PC-9 (cell line): ENCODE results near the gene RBAK. TPM values are rescaled to one million over a fixed set of nuclear protein-coding genes. Genes with fewer than 3 reads are reported as not detected.
"Not testable (repeated sequence)": the region's sequence is repeated elsewhere in the genome, so short reads cannot be mapped to it uniquely, and the experiment has no call there.

ENCODE experiments used
- BruUV-seq: library from RNA; stranded (reverse); fragments of 400-500 nt; replicated peaks from 2 replicates; lab custom pipeline; 2021; lab: Mats Ljungman, UMichigan
- CTCF ChIA-PET: fragments of 300-600 bp; sonication (Branson Sonifier 250); formaldehyde crosslinking; loops from one replicate; lab custom pipeline; 2022; ENCODE audit warnings: antibody characterized with exemption; lab: Charles Lee
- POLR2A ChIA-PET: fragments of 300-600 bp; sonication (Branson Sonifier 250); formaldehyde crosslinking; loops from one replicate; lab custom pipeline; 2022; ENCODE audit warnings: antibody characterized with exemption; ENCODE audit not compliant: unreplicated experiment; lab: Charles Lee
- DNase-seq, 2 experiments: peaks; one replicate each; pipeline versions ENCODE4 v3.0.0 to v3.0.0-alpha.2; 2015 to 2022; ENCODE audit warnings: mixed read lengths in 1 of 2
- H2AFZ ChIP-seq: fragments of 200-600 bp; sonication (generic); 2 replicates; pipeline ENCODE4 v1.8.1; 2017; ENCODE audit warnings: antibody characterized with exemption
- H3F3A ChIP-seq: fragments of 200-600 bp; sonication (generic); 2 replicates; pipeline ENCODE4 v1.8.1; 2017; ENCODE audit warnings: antibody characterized with exemption, mild to moderate bottlenecking, low read depth; ENCODE audit not compliant: insufficient read depth
- H3K27ac ChIP-seq: fragments of 200-600 bp; sonication (generic); 2 replicates; pipeline ENCODE4 v1.6.1; 2016; ENCODE audit warnings: mixed run types
- H3K27me3 ChIP-seq: fragments of 200-600 bp; sonication (generic); 2 replicates; pipeline ENCODE4 v1.6.1; 2016; ENCODE audit warnings: low read depth, mixed run types; ENCODE audit not compliant: insufficient read depth
- H3K36me3 ChIP-seq: fragments of 200-600 bp; sonication (generic); 2 replicates; pipeline ENCODE4 v1.6.1; 2016; ENCODE audit warnings: low read depth, mixed run types
- H3K4me1 ChIP-seq: fragments of 200-600 bp; sonication (generic); replicated peaks from 2 replicates; pipeline ENCODE4 v1.6.1; 2016; ENCODE audit warnings: mixed run types; ENCODE audit not compliant: insufficient read depth
- H3K4me2 ChIP-seq: fragments of 200-600 bp; sonication (generic); 2 replicates; pipeline ENCODE4 v1.6.1; 2017; ENCODE audit warnings: mixed run types
- H3K4me3 ChIP-seq: fragments of 200-600 bp; sonication (generic); 2 replicates; pipeline ENCODE4 v1.6.1; 2016; ENCODE audit warnings: mixed run types
- H3K79me2 ChIP-seq: fragments of 200-600 bp; sonication (generic); 2 replicates; pipeline ENCODE4 v1.6.1; 2017; ENCODE audit warnings: low read depth, mixed run types
- H3K9me2 ChIP-seq: fragments of 200-600 bp; sonication (generic); 2 replicates; pipeline ENCODE4 v1.8.1; 2017; ENCODE audit warnings: mild to moderate bottlenecking; ENCODE audit not compliant: insufficient read depth
- H3K9me3 ChIP-seq: fragments of 200-600 bp; sonication (generic); 2 replicates; pipeline ENCODE4 v1.8.1; 2016; ENCODE audit warnings: low read depth; ENCODE audit not compliant: insufficient read depth
- H4K20me1 ChIP-seq: fragments of 200-600 bp; sonication (generic); 2 replicates; pipeline ENCODE4 v1.8.1; 2017; ENCODE audit not compliant: insufficient read depth
- EZH2 ChIP-seq: fragments of 200-600 bp; sonication (generic); IDR thresholded peaks from 2 replicates; pipeline ENCODE4 v1.8.0; 2017; ENCODE audit warnings: antibody characterized with exemption, low read depth
- intact Hi-C: fragments of 100-400 bp; cut with micrococcal nuclease; formaldehyde crosslinking; loops from one replicate; pipeline ENCODE4 v1.10.0; 2022; ENCODE audit not compliant: unreplicated experiment
- total RNA-seq: library from RNA; stranded (reverse); gene quantifications from 2 replicates; pipeline ENCODE4 v1.2.3, GENCODE V29; 2021

Gene RBAK
- total RNA-seq, 1 experiment from 2014 or later = 12.4 TPM

GRCh38 chr7:5020098-5020497 lies 25.6 kb upstream of the RBAK start:
- H3K27ac ChIP-seq = no peak overlapping the region
- intact Hi-C loops = no loop called here
- TF ChIP-seq EZH2 = no peak
- no peaks in the 10 kb centered on the region for H3K4me1 ChIP-seq
- no peak for DNase-seq
- H2AFZ ChIP-seq = no peak overlapping the region
- CTCF ChIA-PET = interaction anchor here (0.7 kb wide), 1 partner anchor 238 kb away, joined by 9 read pairs; no protein-coding TSS in a partner anchor
- POLR2A ChIA-PET = no interaction called here
- H3K27me3 ChIP-seq = no peaks in the 10 kb centered on the region
- no peaks in the 10 kb centered on the region for H4K20me1 ChIP-seq
- no peaks in the 10 kb centered on the region for H3F3A ChIP-seq
- no peaks in the 10 kb centered on the region for H3K9me2 ChIP-seq
- H3K36me3 ChIP-seq = no peaks in the 10 kb centered on the region
- H3K4me2 ChIP-seq = no peak overlapping the region
- BruUV-seq = no TSS peak
- H3K4me3 ChIP-seq = no peak overlapping the region
- H3K9me3 ChIP-seq = no peaks in the 10 kb centered on the region
- H3K79me2 ChIP-seq = no peaks in the 10 kb centered on the region

GRCh38 chr7:5020976-5021550 lies 24.6 kb upstream of the RBAK start:
- BruUV-seq, H3K4me2 ChIP-seq, CTCF ChIA-PET, H3K4me3 ChIP-seq, H3K27me3 ChIP-seq, intact Hi-C loops, H3K9me3 ChIP-seq, H2AFZ ChIP-seq, H4K20me1 ChIP-seq, DNase-seq, POLR2A ChIA-PET, H3K4me1 ChIP-seq, H3K79me2 ChIP-seq, H3K27ac ChIP-seq, H3K36me3 ChIP-seq, H3K9me2 ChIP-seq, H3F3A ChIP-seq: not testable (repeated sequence)

- H3K27me3 ChIP-seq, H3K4me2 ChIP-seq, H2AFZ ChIP-seq, H3K4me3 ChIP-seq, H4K20me1 ChIP-seq, H3F3A ChIP-seq, H3K27ac ChIP-seq, H3K79me2 ChIP-seq, BruUV-seq, H3K9me2 ChIP-seq, intact Hi-C loops, CTCF ChIA-PET, H3K36me3 ChIP-seq, POLR2A ChIA-PET, DNase-seq, H3K9me3 ChIP-seq, H3K4me1 ChIP-seq: not testable (repeated sequence)
These were observed 22.0 kb upstream of the RBAK start for GRCh38 chr7:5023626-5024025.

DNA sequence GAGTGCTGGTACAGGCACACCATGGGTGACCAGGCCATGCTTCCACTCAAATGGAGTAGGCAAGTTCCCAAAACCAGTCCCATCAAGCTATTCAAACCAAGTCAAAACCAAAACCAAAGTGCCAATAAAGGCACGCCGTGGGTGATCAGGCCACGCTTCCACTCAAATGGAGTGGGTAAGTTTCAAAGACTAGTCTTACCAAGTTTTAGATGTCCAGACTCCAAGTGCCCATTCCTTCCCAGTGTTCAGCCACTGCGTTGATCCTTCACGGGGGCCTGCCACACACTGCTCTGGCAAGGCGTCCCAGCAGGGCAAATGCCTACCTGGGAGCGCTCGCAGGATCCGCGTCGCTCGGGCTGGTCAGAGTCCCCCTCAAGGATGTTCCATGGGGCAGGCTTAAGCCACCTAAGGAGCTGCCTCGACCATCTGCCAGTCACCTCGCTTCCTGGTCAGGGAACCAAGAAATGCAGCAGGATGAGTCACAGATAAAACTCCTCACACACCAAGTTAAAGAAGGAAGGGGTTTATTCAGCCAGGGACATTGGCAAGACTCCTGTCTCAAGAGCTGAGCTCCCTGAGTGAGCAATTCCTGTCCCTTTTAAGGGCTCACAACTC lies 17.8 kb upstream of the RBAK start:
- H3K27ac ChIP-seq, H3K9me3 ChIP-seq, DNase-seq, H3K4me1 ChIP-seq, H3F3A ChIP-seq, intact Hi-C loops, H2AFZ ChIP-seq, H3K27me3 ChIP-seq, H3K9me2 ChIP-seq, H3K79me2 ChIP-seq, H3K36me3 ChIP-seq, H3K4me2 ChIP-seq, H3K4me3 ChIP-seq, POLR2A ChIA-PET, H4K20me1 ChIP-seq, BruUV-seq, CTCF ChIA-PET: not testable (repeated sequence)

DNA sequence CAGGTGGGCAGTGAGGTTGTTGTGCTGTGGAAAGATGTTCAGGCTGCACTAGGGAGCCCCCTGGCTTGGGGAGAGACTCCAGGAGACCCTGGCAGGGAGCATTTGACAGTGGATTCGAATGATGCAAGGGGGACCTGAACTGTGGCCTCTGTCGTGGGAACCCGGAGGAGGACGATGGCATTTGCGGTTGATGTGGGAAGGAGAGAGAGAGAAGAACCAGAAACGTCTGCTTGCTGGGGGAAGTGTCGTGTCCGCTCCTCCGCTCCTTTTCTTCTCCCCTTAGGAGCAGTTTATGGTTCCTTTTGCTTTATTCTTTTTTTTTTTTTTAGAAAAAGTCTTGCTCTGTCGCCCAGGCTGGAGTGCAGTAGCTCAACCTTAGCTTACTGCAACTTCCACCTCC lies 12.5 kb upstream of the RBAK start:
- H3K27ac ChIP-seq = not testable (repeated sequence)

More for the DNA sequence above, 12.5 kb upstream of the RBAK start:
- CTCF ChIA-PET, intact Hi-C loops, H3K4me2 ChIP-seq, H2AFZ ChIP-seq, POLR2A ChIA-PET, H3K27me3 ChIP-seq, BruUV-seq, H3K36me3 ChIP-seq, H3K79me2 ChIP-seq, H3K9me3 ChIP-seq, H3K4me3 ChIP-seq, H3K4me1 ChIP-seq, H4K20me1 ChIP-seq, H3K9me2 ChIP-seq, DNase-seq, H3F3A ChIP-seq: not testable (repeated sequence)
